Stimulated activated CD4-positive, alpha-beta T cell treated with anti-CD3 and anti-CD28 coated beads, Interleukin-12 subunit alpha, Interleukin-12 subunit beta, amount 100 ng/mL, for 48 hours (primary cell): ENCODE measurements around the gene SEBOX.

Source experiments
- DNase-seq, 3 donors: peaks; one replicate each; pipeline ENCODE4 v3.0.0-alpha.2; 2020; ENCODE audit warnings: low read depth in 2 of 3, low spot score in 1 of 3

Gene SEBOX

DNA sequence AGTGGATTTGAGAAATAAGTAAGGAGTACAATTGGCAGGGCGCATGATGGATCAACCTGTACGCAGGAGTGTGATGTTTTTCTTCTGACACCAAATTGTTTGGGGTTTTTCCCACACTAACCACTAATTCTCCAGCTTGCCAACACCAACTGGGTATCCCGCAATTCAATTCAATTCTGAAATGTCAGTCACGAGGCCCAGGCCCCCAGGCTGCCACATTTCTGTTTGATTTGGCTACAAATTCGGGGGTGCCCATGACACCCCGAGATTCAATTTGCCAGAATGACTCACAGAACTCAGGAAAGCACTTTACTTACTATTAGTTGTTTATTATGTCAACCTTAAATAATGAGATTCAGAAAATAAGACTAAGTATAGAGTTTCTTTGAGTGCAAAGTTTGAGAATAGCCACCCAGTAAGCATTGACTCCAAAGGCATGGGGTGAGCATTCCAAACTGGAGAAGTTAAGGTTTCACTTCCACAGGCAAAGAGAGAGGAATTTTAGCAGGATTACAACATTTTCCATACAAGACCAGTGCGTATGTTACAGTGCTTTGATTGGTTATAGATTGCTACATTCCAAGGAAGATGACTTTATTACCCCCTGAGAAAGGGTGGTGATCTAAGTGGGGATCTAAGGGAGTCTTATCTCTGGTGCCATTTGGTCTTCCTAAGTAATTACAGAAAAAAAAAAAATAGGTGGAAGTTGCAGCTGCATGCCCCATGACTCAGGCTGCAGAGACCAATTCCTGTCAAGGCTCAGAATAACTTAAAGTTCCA, 29.5 kb upstream of the SEBOX start:
- no peak for DNase-seq

- no peak for DNase-seq
Measured at GRCh38 chr17:28392491-28392890, 27.5 kb upstream of the SEBOX start.

DNA sequence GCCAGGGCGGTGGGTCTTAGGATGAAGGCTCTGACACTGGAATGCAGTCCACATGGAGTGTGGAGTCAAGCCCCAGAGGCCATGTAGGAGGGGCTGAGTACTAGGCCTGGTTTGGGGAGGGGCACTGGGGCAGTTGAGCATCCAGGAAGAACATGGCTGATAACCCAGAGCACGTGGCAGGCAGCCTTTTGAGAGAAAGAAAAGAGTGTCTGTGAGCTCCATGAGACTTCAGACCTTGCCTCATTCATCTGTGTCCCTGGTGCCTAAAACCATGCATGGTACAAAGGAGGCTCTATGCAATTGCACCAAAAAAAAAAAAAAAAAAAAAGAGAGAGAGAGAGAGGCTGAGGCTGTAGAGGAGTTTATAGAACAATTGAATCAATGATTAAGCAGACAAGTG, 26.4 kb upstream of the SEBOX start:
- no peak for DNase-seq

- no peak for DNase-seq
Measured at GRCh38 chr17:28390984-28391383, 26.0 kb upstream of the SEBOX start.

DNA sequence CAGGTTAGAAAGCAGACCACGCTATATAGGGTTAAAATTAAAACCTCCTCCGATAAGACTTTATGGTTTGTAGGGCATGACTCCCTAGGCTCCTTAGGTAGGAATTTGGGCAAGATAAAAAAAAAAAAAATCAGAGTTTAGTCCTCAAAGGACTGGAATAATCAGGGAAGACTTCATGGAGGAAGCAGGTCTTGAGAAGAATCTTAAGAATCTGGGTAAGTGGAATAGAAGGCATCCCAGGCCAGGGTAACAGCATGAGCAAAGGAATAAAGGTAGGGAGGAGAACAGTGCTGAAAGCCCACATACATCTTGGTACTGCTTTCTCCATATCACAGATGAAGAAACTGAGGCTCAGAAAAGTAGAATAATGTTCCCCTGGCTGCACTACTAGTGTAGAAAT, 25.6 kb upstream of the SEBOX start:
- no peak for DNase-seq

- DNase-seq = no peak
Measured at GRCh38 chr17:28390141-28390540, 25.1 kb upstream of the SEBOX start.

GRCh38 chr17:28388106-28388505, 23.1 kb upstream of the SEBOX start:
- no peak for DNase-seq

DNA sequence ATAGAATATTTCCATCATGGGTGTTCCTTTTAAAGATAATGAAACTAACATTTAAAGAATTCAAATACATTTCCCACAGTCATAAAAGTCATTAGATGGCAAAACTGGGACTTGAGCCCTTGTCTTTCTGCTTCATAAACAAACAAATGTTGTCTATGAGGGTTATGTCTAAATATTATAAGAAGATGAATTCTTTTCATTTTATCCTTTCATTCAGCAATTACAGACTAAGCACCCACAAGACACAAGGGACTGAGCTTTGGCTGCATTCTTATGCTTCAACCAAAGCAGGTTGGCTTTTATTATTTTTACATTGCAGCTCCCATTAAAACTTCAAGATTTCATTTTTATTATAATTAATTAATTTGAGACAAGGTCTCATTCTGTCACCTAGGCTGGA, 21.4 kb upstream of the SEBOX start:
- no peak for DNase-seq

GRCh38 chr17:28385406-28385805, 20.4 kb upstream of the SEBOX start:
- no peak for DNase-seq

DNA sequence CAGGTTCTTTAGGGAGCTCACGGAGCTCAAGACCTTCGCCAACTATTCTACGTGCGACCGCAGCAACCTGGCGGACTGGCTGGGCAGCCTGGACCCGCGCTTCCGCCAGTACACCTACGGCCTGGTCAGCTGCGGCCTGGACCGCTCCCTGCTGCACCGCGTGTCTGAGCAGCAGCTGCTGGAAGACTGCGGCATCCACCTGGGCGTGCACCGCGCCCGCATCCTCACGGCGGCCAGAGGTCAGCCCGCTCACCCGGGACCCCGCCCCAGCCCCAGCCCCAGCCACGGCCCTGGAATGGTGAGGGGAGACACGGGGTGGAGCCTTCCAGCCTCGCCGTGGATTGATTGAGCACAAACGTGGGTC, 20.0 kb upstream of the SEBOX start:
- no peak for DNase-seq

- peak; percentile 37 to 57 (median 54) for DNase-seq
Measured at GRCh38 chr17:28384281-28385036, 19.5 kb upstream of the SEBOX start.

GRCh38 chr17:28381141-28381825, 16.3 kb upstream of the SEBOX start:
- DNase-seq = no peak

GRCh38 chr17:28379814-28380801, 15.1 kb upstream of the SEBOX start:
- no peak for DNase-seq

DNA sequence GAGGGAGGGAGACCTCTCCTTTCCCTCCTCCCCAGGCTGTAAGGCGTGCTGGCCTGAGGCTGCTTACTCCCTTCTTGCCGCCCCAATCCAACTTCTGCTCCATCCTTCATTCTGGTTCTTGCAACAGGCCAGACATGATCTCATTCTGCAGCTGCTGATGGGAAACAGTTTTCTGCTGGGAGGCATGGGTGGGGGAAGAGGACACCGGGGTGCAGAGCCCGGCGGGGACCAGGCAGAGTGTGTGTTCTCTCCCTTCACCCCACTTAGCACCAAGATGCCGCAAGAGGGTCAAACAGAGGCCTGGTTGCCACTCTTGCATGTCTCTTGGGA, 7.9 kb upstream of the SEBOX start:
- no peak for DNase-seq

DNA sequence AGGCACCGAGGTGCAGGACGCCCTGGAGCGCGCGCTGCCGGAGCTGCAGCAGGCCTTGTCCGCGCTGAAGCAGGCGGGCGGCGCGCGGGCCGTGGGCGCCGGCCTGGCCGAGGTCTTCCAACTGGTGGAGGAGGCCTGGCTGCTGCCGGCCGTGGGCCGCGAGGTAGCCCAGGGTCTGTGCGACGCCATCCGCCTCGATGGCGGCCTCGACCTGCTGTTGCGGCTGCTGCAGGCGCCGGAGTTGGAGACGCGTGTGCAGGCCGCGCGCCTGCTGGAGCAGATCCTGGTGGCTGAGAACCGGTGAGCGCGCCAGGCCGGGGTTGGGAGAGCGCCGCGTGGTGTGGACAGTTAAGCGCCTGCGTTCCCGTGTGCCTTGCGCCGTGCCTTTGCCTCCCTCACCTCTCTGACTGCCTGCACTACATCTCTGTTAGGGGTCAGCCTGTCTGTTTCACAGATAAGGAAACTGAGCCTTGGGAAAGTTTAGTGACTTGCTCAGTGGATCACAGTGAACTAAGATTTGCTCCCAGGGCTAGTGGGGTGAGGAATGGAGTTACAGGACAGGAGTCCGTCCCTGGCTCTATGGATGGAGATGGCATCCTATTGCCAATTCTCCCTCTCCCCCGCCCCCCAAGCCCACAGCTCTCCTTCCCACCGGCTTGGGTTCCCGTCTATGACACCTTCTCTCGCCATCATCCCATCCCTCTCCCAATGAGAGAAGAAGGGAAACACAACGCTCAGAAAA, 7.4 kb upstream of the SEBOX start:
- DNase-seq = peak in 1 of 3 donors; percentile 32

DNA sequence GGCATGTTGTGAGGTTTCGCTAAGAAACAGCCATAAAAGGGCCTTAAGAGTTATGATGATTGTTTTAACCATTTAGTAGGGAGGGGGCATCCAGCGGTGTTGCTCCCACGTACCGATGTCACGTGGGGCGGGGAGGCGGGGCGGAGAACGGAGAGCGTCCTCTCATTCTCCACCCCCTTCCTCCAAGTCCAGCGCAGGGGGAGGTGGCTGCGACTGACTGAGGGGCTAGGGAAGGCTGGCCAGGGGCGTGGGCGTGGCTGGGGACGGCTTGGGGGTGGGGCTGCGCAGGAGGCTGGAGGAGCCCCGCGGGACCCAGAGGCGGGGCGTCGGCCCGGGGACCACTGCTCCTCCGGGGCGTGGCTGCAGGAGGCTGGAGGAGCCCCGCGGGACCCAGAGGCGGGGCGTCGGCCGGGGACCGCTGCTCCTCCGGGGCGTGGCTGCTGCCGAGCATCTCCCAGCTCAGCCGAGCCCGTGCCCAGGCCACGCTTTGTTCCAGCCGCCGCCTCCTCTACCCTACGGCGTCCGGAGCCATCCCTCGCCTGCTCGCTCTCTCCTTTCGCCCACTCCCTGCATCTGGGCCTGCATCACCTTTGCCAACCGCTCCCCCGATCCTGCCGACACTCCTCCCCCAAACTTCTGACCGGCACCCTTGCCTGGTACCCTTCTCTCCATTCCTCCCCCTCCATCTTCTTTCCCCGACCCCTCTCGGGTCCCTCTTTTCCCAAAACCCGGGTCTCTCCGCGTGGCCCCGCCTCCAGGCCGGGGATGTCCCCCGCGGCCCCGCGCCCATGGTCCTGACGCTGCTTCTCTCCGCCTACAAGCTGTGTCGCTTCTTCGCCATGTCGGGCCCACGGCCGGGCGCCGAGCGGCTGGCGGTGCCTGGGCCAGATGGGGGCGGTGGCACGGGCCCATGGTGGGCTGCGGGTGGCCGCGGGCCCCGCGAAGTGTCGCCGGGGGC, 6.5 kb upstream of the SEBOX start, which contains the start of gene SARM1:
Gene SARM1 (plus strand): TSS at position 450 of the 958 bp plus-strand sequence. CDS start 339 bp downstream, at position 789.
- peak; percentile 76 to 84 (median 81) for DNase-seq

GRCh38 chr17:28370744-28371103, 5.7 kb upstream of the SEBOX start:
- DNase-seq = no peak

GRCh38 chr17:28370035-28370743, 5.2 kb upstream of the SEBOX start, which contains the start of gene VTN:
Gene VTN, minus strand, starts transcription at chr17:28370307. Its CDS starts 104 bp downstream, at chr17:28370203.
- DNase-seq = no peak
